ENCODE results near the gene HS6ST2.

DNA sequence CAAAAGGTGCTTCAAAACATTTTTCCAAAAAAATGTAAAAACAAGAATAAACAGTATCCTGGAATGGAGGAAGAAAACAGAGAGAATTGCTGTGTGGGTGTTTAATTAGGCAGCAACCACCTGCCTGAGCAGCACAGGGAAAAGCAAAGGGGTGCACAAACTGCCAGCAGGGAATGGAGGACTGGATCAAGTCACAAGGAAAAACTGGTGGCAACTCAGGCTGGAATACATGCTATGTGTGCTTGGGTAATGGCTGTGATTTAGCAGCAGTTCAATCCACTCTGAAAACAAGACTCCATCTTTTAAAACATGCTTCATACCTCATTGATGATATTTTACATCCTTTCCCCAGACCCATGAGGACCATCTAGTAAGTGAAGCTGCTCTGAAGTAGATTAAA is 179.5 kb downstream of the HS6ST2 start:
- TF ChIP-seq EP300 (IDR thresholded peaks at IDR 0.05; ENCODE audit: borderline replicate concordance in 1 of 2, control insufficient read depth in 1 of 2, low read depth in 2 of 2, low read length in 2 of 2) (no peak), ZBTB11 (CRISPR knock-in tag; IDR thresholded peaks at IDR 0.05) (no peak), POLR2AphosphoS5 (IDR thresholded peaks at IDR 0.05; ENCODE audit: low read length) (no peak), POLR2A (IDR thresholded peaks at IDR 0.05; ENCODE audit: low read depth, low read length) (no peak), NBN (IDR thresholded peaks at IDR 0.05) (no peak), ZBED1 (IDR thresholded peaks at IDR 0.05; ENCODE audit: borderline replicate concordance) (no peak)
- TF ChIP-seq, protein P1, sequence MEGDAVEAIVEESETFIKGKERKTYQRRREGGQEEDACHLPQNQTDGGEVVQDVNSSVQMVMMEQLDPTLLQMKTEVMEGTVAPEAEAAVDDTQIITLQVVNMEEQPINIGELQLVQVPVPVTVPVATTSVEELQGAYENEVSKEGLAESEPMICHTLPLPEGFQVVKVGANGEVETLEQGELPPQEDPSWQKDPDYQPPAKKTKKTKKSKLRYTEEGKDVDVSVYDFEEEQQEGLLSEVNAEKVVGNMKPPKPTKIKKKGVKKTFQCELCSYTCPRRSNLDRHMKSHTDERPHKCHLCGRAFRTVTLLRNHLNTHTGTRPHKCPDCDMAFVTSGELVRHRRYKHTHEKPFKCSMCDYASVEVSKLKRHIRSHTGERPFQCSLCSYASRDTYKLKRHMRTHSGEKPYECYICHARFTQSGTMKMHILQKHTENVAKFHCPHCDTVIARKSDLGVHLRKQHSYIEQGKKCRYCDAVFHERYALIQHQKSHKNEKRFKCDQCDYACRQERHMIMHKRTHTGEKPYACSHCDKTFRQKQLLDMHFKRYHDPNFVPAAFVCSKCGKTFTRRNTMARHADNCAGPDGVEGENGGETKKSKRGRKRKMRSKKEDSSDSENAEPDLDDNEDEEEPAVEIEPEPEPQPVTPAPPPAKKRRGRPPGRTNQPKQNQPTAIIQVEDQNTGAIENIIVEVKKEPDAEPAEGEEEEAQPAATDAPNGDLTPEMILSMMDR (IDR thresholded peaks at IDR 0.05 in 2 of 3, conservative IDR thresholded peaks at IDR 0.05 in 1 of 3; ENCODE audit: control insufficient read depth in 2 of 3, extremely low read depth in 1 of 3, insufficient read depth in 1 of 3, low read depth in 3 of 3, low read length in 3 of 3): no peak

All from GM12878 (cell line).